Esophagus mucosa (tissue), 1 donor: ENCODE results near the gene HUNK. TPM values are rescaled to one million over a fixed set of nuclear protein-coding genes. Genes with fewer than 3 reads are reported as not detected.
"Not testable (repeated sequence)": the region's sequence is repeated elsewhere in the genome, so short reads cannot be mapped to it uniquely, and the experiment has no call there.

Experiments
- ATAC-seq: fragments of 200-7000 bp; cut with Tn5 transposase; one replicate; pipeline ENCODE4 v1.9.1; 2020
- total RNA-seq: library from RNA; stranded (reverse); gene quantifications from one replicate; pipeline ENCODE4 v1.2.4, GENCODE V29; 2023
- donor health status: DM: yes; HTN: yes; CAD: no.

Gene HUNK
- total RNA-seq, 1 donor from 2014 or later: 0.92 TPM

- ATAC-seq: peak; percentile 58
Measured at GRCh38 chr21:32007456-32007855, 134.6 kb downstream of the HUNK start.

- ATAC-seq: no peak
Measured at GRCh38 chr21:32008714-32009113, 135.9 kb downstream of the HUNK start.

GRCh38 chr21:32009263-32009662, 136.4 kb downstream of the HUNK start:
- no peak for ATAC-seq

GRCh38 chr21:32015461-32016139, 142.8 kb downstream of the HUNK start:
- ATAC-seq: peak; percentile 48

- no peak for ATAC-seq
Measured at GRCh38 chr21:32018381-32018780, 145.6 kb downstream of the HUNK start.

- ATAC-seq: no peak
Measured at GRCh38 chr21:32020564-32020963, 147.7 kb downstream of the HUNK start.

GRCh38 chr21:32021319-32021994, 148.6 kb downstream of the HUNK start:
- peak; percentile 83 for ATAC-seq

GRCh38 chr21:32022146-32022545, 149.3 kb downstream of the HUNK start:
- no peak for ATAC-seq

GRCh38 chr21:32030146-32030652, 157.4 kb downstream of the HUNK start:
- ATAC-seq: peak; percentile 42

GRCh38 chr21:32034850-32035249, 162.0 kb downstream of the HUNK start:
- ATAC-seq: no peak

GRCh38 chr21:32035617-32036016, 162.8 kb downstream of the HUNK start:
- no peak for ATAC-seq

GRCh38 chr21:32036756-32037155, 163.9 kb downstream of the HUNK start:
- ATAC-seq: no peak

GRCh38 chr21:32038751-32039150, 165.9 kb downstream of the HUNK start:
- not testable (repeated sequence) for ATAC-seq

GRCh38 chr21:32043458-32043857, 170.6 kb downstream of the HUNK start:
- ATAC-seq: no peak

GRCh38 chr21:32044205-32045180, 171.7 kb downstream of the HUNK start:
- no peak for ATAC-seq

GRCh38 chr21:32046191-32046590, 173.4 kb downstream of the HUNK start:
- ATAC-seq: no peak

GRCh38 chr21:32048353-32048752, 175.5 kb downstream of the HUNK start:
- ATAC-seq: no peak

Other genes with a start within 250 kb of the HUNK start
- gene SOD1, start 213.3 kb upstream of the HUNK start, total RNA-seq: 167 TPM
- 19.8 TPM for gene SCAF4, start 140.9 kb upstream of the HUNK start, total RNA-seq